ENCODE data around the gene CLPTM1L.
"Not testable (repeated sequence)": the region's sequence is repeated elsewhere in the genome, so short reads cannot be mapped to it uniquely, and the experiment has no call there.

The CLPTM1L gene

GRCh38 chr5:1378096-1378495, 33.2 kb upstream of the CLPTM1L start:
- no peak overlapping the region for H3K4me3 ChIP-seq (ENCODE audit: low read depth, low read length)
- H3K4me1 ChIP-seq (ENCODE audit: control insufficient read depth, insufficient read depth, low read length), result no peaks in the 10 kb centered on the region
- no peaks in the 10 kb centered on the region for H3K9me3 ChIP-seq (ENCODE audit: control insufficient read depth, insufficient read depth, low read length)
- peaks cover 18% of the 10 kb centered on the region for H3K27me3 ChIP-seq (ENCODE audit: control insufficient read depth, insufficient read depth, low read length)
- no peaks in the 10 kb centered on the region for H3K36me3 ChIP-seq (ENCODE audit: control insufficient read depth, insufficient read depth, low read length)
- H3K9ac ChIP-seq (ENCODE audit: low read depth, low read length), result no peak overlapping the region

GRCh38 chr5:1376981-1377380, 32.1 kb upstream of the CLPTM1L start:
- Histone ChIP-seq H3K9me3 (ENCODE audit: control insufficient read depth, insufficient read depth, low read length) (no peaks in the 10 kb centered on the region), H3K9ac (ENCODE audit: low read depth, low read length) (no peak overlapping the region), H3K27me3 (ENCODE audit: control insufficient read depth, insufficient read depth, low read length) (peaks cover 18% of the 10 kb centered on the region), H3K4me1 (ENCODE audit: control insufficient read depth, insufficient read depth, low read length) (no peaks in the 10 kb centered on the region), H3K36me3 (ENCODE audit: control insufficient read depth, insufficient read depth, low read length) (no peaks in the 10 kb centered on the region), H3K4me3 (ENCODE audit: low read depth, low read length) (no peak overlapping the region)

- H3K9me3 ChIP-seq (ENCODE audit: control insufficient read depth, insufficient read depth, low read length), result no peaks in the 10 kb centered on the region
- H3K9ac ChIP-seq (ENCODE audit: low read depth, low read length), result no peak overlapping the region
- no peak overlapping the region for H3K4me3 ChIP-seq (ENCODE audit: low read depth, low read length)
- H3K27me3 ChIP-seq (ENCODE audit: control insufficient read depth, insufficient read depth, low read length), result peaks cover 14% of the 10 kb centered on the region
- H3K36me3 ChIP-seq (ENCODE audit: control insufficient read depth, insufficient read depth, low read length), result no peaks in the 10 kb centered on the region
- H3K4me1 ChIP-seq (ENCODE audit: control insufficient read depth, insufficient read depth, low read length), result no peaks in the 10 kb centered on the region
Observed at GRCh38 chr5:1375871-1376810, 31.2 kb upstream of the CLPTM1L start.

GRCh38 chr5:1374679-1375055, 29.8 kb upstream of the CLPTM1L start:
- H3K4me3 ChIP-seq (ENCODE audit: low read depth, low read length), result no peak overlapping the region
- no peaks in the 10 kb centered on the region for H3K4me1 ChIP-seq (ENCODE audit: control insufficient read depth, insufficient read depth, low read length)
- no peaks in the 10 kb centered on the region for H3K36me3 ChIP-seq (ENCODE audit: control insufficient read depth, insufficient read depth, low read length)
- peaks cover 6% of the 10 kb centered on the region for H3K27me3 ChIP-seq (ENCODE audit: control insufficient read depth, insufficient read depth, low read length)
- no peak overlapping the region for H3K9ac ChIP-seq (ENCODE audit: low read depth, low read length)
- H3K9me3 ChIP-seq (ENCODE audit: control insufficient read depth, insufficient read depth, low read length), result no peaks in the 10 kb centered on the region

GRCh38 chr5:1374030-1374678, 29.3 kb upstream of the CLPTM1L start:
- Histone ChIP-seq H3K9ac (ENCODE audit: low read depth, low read length) (no peak overlapping the region), H3K4me3 (ENCODE audit: low read depth, low read length) (no peak overlapping the region), H3K4me1 (ENCODE audit: control insufficient read depth, insufficient read depth, low read length) (no peaks in the 10 kb centered on the region), H3K9me3 (ENCODE audit: control insufficient read depth, insufficient read depth, low read length) (no peaks in the 10 kb centered on the region), H3K36me3 (ENCODE audit: control insufficient read depth, insufficient read depth, low read length) (no peaks in the 10 kb centered on the region), H3K27me3 (ENCODE audit: control insufficient read depth, insufficient read depth, low read length) (peaks cover under 1% of the 10 kb centered on the region)

- not testable (repeated sequence) for H3K27me3 ChIP-seq (ENCODE audit: control insufficient read depth, insufficient read depth, low read length)
Observed at GRCh38 chr5:1371972-1372342, 27.1 kb upstream of the CLPTM1L start.

GRCh38 chr5:1371218-1371971, 26.5 kb upstream of the CLPTM1L start:
- no peaks in the 10 kb centered on the region for H3K4me1 ChIP-seq (ENCODE audit: control insufficient read depth, insufficient read depth, low read length)

More at GRCh38 chr5:1371972-1372342, 27.1 kb upstream of the CLPTM1L start:
- not testable (repeated sequence) for H3K9ac ChIP-seq (ENCODE audit: low read depth, low read length); H3K9me3 ChIP-seq (ENCODE audit: control insufficient read depth, insufficient read depth, low read length); H3K4me1 ChIP-seq (ENCODE audit: control insufficient read depth, insufficient read depth, low read length); H3K4me3 ChIP-seq (ENCODE audit: low read depth, low read length); H3K36me3 ChIP-seq (ENCODE audit: control insufficient read depth, insufficient read depth, low read length)

GRCh38 chr5:1370006-1370405, 25.1 kb upstream of the CLPTM1L start:
- no peaks in the 10 kb centered on the region for H3K9me3 ChIP-seq (ENCODE audit: control insufficient read depth, insufficient read depth, low read length)
- H3K36me3 ChIP-seq (ENCODE audit: control insufficient read depth, insufficient read depth, low read length), result no peaks in the 10 kb centered on the region
- H3K27me3 ChIP-seq (ENCODE audit: control insufficient read depth, insufficient read depth, low read length), result no peaks in the 10 kb centered on the region
- no peak overlapping the region for H3K4me3 ChIP-seq (ENCODE audit: low read depth, low read length)
- no peak overlapping the region for H3K9ac ChIP-seq (ENCODE audit: low read depth, low read length)
- H3K4me1 ChIP-seq (ENCODE audit: control insufficient read depth, insufficient read depth, low read length), result no peaks in the 10 kb centered on the region

More at GRCh38 chr5:1371218-1371971, 26.5 kb upstream of the CLPTM1L start:
- H3K9ac ChIP-seq (ENCODE audit: low read depth, low read length), result no peak overlapping the region
- no peaks in the 10 kb centered on the region for H3K36me3 ChIP-seq (ENCODE audit: control insufficient read depth, insufficient read depth, low read length)
- H3K4me3 ChIP-seq (ENCODE audit: low read depth, low read length), result no peak overlapping the region
- H3K9me3 ChIP-seq (ENCODE audit: control insufficient read depth, insufficient read depth, low read length), result no peaks in the 10 kb centered on the region
- H3K27me3 ChIP-seq (ENCODE audit: control insufficient read depth, insufficient read depth, low read length), result no peaks in the 10 kb centered on the region

GRCh38 chr5:1368756-1369155, 23.9 kb upstream of the CLPTM1L start:
- H3K27me3 ChIP-seq (ENCODE audit: control insufficient read depth, insufficient read depth, low read length), result no peaks in the 10 kb centered on the region
- H3K9me3 ChIP-seq (ENCODE audit: control insufficient read depth, insufficient read depth, low read length), result no peaks in the 10 kb centered on the region
- no peak overlapping the region for H3K9ac ChIP-seq (ENCODE audit: low read depth, low read length)
- no peaks in the 10 kb centered on the region for H3K4me1 ChIP-seq (ENCODE audit: control insufficient read depth, insufficient read depth, low read length)
- H3K4me3 ChIP-seq (ENCODE audit: low read depth, low read length), result no peak overlapping the region
- H3K36me3 ChIP-seq (ENCODE audit: control insufficient read depth, insufficient read depth, low read length), result no peaks in the 10 kb centered on the region

- Histone ChIP-seq H3K36me3 (ENCODE audit: control insufficient read depth, insufficient read depth, low read length) (no peaks in the 10 kb centered on the region), H3K9me3 (ENCODE audit: control insufficient read depth, insufficient read depth, low read length) (no peaks in the 10 kb centered on the region), H3K4me3 (ENCODE audit: low read depth, low read length) (no peak overlapping the region), H3K4me1 (ENCODE audit: control insufficient read depth, insufficient read depth, low read length) (no peaks in the 10 kb centered on the region), H3K27me3 (ENCODE audit: control insufficient read depth, insufficient read depth, low read length) (no peaks in the 10 kb centered on the region), H3K9ac (ENCODE audit: low read depth, low read length) (no peak overlapping the region)
Observed at GRCh38 chr5:1368236-1368635, 23.3 kb upstream of the CLPTM1L start.

- Histone ChIP-seq H3K4me3 (ENCODE audit: low read depth, low read length) (no peak overlapping the region), H3K9ac (ENCODE audit: low read depth, low read length) (no peak overlapping the region), H3K27me3 (ENCODE audit: control insufficient read depth, insufficient read depth, low read length) (no peaks in the 10 kb centered on the region), H3K9me3 (ENCODE audit: control insufficient read depth, insufficient read depth, low read length) (no peaks in the 10 kb centered on the region), H3K4me1 (ENCODE audit: control insufficient read depth, insufficient read depth, low read length) (no peaks in the 10 kb centered on the region), H3K36me3 (ENCODE audit: control insufficient read depth, insufficient read depth, low read length) (no peaks in the 10 kb centered on the region)
Observed at GRCh38 chr5:1367149-1367548, 22.2 kb upstream of the CLPTM1L start.
